LNCaP clone FGC (cell line): ENCODE results near the gene PLPP3.
"Not testable (repeated sequence)": the region's sequence is repeated elsewhere in the genome, so short reads cannot be mapped to it uniquely, and the experiment has no call there.

Source experiments
- DNase-seq: peaks from one replicate; pipeline ENCODE4 v3.0.0-alpha.2; 2011; ENCODE audit warnings: low read depth
- H3K4me3 ChIP-seq: 2 replicates; pipeline ENCODE4 v1.5.1; 2011; ENCODE audit warnings: mild to moderate bottlenecking, low read depth, low read length, control low read depth
- TF ChIP-seq, protein P1 (sequence below): IDR thresholded peaks from 2 replicates; pipeline ENCODE4 v1.5.1; 2012; ENCODE audit warnings: mild to moderate bottlenecking; ENCODE audit not compliant: control insufficient read depth, insufficient read depth; ENCODE audit errors: extremely low read depth

The PLPP3 gene

DNA sequence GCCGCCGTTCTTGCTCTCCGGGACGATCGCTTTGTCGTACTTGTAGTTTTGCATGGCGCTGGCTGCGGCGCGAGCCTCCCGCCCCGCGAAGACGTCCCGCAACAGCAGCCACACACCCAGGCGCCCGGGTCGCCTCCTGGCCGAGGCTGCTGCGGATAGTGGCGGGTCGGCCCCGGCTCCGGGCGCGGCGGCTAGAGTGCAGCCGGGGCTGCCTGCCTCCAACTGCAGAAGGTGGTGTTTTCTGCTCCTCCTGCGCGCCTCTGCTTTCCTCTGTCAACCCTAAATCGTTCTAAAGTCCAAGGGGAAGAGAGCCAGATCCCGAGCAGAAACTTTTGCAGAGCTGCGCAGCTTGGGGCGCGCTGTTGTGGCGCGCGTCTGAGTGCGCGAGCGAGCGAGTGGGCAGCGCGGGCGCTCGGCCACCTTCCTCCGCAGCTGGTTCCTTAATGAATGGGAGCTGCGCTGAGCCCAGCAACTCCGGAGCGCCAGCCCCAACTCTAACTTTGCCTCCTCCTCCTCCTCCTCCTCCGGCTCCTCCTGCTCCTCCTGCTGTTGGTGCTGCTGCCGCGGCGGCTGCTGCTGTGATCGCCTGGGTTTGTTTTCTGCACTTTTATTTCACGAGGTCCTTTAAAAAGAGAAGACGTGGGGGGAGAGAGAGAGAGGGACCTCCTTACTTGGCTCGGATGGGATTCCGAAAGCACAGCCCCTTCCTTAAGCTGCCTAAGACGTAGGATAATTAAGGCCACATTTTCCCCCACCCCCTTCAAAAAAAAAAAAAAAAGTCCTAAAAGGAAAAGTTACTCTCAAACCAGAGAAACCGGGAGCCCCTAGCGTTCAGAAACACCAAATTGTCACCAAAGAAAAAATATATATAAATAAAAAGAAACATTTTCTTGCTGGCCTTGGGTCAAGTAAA, at the start of gene PLPP3:
PLPP3 (minus strand) TSS at position 601 of the 913 bp plus-strand sequence; CDS start at position 54, 547 bp downstream.
- TF ChIP-seq, protein P1, sequence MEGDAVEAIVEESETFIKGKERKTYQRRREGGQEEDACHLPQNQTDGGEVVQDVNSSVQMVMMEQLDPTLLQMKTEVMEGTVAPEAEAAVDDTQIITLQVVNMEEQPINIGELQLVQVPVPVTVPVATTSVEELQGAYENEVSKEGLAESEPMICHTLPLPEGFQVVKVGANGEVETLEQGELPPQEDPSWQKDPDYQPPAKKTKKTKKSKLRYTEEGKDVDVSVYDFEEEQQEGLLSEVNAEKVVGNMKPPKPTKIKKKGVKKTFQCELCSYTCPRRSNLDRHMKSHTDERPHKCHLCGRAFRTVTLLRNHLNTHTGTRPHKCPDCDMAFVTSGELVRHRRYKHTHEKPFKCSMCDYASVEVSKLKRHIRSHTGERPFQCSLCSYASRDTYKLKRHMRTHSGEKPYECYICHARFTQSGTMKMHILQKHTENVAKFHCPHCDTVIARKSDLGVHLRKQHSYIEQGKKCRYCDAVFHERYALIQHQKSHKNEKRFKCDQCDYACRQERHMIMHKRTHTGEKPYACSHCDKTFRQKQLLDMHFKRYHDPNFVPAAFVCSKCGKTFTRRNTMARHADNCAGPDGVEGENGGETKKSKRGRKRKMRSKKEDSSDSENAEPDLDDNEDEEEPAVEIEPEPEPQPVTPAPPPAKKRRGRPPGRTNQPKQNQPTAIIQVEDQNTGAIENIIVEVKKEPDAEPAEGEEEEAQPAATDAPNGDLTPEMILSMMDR = peak; percentile 39
- DNase-seq = peak; percentile 68
- peak within 1 kb of the TSS; percentile 74 for H3K4me3 ChIP-seq

DNA sequence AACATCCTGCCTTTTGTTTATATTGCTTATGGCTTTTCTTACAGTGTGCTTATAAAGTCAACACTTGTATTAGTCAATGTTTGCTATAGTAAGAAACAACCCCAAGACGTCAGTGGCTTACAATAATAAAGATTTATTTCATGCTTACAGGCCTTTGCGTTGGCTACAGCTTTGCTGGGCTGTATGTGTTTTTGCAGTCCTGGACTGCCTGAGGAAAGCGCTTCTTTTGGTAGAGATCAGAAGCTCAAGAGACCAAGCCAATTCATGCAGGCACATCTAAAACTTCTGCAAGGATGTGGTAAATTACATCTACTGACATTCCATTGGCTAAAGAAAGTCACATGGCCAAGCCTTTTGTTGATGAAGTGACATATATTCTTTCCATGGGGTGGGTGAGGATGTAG, 48.3 kb upstream of the PLPP3 start:
- no peak overlapping the region for H3K4me3 ChIP-seq
- TF ChIP-seq, protein P1 = no peak
- DNase-seq = peak; percentile 67

DNA sequence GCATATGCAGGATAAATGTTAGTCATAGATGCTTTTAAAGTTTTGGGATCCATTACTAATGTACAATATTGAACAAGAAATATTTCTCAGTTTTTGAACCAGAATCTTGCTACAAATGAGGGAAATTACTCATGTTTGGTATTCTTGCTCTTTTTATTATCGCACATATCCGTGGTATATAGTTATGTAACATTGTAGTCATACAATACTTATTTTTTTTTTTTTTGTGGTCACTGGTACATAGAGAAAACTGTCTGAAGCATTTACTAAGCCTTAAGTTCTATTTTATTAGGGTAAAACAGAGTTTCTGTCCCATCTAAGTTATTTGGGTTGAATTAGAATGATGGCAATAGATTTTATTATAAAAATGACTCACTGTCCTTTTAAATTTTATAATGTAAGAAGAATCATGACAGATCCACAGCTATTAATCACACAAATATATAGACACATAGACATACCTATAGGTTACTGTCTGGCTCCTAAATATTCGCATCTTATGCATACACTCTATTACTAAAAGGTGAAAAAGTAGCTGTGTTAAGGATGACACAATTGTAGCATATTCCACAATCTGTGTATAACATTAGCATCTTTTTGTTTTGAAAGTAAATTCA, 47.8 kb upstream of the PLPP3 start:
- TF ChIP-seq, protein P1 = no peak
- no peak for DNase-seq
- H3K4me3 ChIP-seq = no peak overlapping the region

DNA sequence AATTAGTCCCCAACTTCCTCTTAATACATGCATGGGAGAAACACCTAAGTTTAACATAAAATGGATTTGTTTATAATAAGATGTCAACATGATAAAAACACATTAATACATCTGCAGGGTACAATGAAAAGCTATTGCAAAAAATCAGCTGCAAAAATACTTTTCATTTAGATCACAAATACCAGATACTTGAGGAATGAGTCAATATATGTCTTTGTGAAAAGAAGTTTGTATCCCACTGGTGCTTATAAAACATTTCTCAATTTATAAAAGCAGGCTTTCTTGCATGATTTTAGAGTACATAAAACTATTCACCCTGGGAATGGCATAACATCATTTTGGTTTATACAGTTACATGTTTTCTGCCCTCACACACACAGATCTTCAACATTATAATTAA, 47.2 kb upstream of the PLPP3 start:
- no peak for DNase-seq
- TF ChIP-seq, protein P1 = no peak
- H3K4me3 ChIP-seq = no peak overlapping the region

DNA sequence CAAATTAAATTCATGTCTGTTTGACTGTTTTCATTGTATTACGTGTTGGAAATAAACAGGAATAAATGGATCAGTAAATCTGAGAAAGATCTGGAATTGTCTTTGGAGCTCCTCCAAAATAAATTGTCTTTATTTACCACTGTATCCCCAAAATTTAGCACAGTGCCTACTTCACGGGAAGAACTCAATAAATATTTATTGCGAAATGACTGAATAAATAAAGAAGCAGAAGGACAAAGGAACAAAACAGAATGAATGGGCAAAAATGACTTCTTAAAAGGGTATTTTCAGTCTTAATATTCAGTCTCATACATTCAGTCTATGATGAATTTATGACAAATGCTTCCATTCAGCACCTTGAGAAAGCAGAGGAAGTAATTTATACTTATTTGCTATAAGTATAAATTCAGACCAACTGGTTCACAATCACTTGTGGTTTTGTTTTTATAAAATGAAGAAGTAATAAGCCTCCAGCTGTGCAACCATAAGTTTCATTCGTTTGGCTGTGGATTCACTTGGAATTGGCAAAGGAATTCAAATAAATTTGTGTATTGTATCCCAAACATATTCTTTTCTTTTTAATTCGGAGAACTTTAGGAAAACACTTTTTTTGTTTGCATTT, 46.6 kb upstream of the PLPP3 start:
- no peak for DNase-seq
- no peak overlapping the region for H3K4me3 ChIP-seq
- TF ChIP-seq, protein P1 = no peak

DNA sequence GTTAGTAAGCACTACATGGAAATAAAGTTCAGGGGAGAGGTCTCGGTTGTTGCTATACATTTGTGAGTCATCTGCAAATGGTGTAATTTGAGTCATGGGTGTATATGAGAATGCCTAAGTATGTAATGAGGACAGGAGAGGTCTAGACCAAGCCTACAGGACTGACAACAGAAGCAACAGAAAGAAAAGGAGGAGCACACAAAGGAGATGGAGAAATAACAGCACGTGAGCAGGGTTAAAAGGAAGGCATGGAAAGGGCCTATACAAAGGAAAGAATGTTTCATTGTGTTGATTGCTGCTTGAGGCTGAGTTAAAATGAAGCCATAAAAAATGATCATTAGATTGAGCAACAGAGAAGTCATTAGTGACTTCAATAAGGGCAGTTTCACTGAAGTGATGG, 37.8 kb upstream of the PLPP3 start:
- no peak for DNase-seq
- no peak overlapping the region for H3K4me3 ChIP-seq
- TF ChIP-seq, protein P1 = no peak

DNA sequence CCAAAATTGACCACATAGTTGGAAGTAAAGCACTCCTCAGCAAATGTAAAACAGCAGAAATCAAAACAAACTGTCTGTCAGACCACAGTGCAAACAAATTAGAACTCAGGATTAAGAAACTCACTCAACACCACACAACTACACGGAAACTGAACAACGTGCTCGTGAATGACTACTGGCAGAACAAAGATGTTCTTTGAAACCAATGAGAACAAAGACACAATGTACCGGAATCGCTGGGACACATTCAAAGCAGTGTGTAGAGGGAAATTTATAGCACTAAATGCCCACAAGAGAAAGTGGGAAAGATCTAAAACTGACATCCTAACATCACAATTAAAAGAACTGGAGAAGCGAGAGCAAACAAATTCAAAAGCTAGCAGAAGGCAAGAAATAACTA, 31.4 kb upstream of the PLPP3 start:
- not testable (repeated sequence) for DNase-seq, H3K4me3 ChIP-seq

DNA sequence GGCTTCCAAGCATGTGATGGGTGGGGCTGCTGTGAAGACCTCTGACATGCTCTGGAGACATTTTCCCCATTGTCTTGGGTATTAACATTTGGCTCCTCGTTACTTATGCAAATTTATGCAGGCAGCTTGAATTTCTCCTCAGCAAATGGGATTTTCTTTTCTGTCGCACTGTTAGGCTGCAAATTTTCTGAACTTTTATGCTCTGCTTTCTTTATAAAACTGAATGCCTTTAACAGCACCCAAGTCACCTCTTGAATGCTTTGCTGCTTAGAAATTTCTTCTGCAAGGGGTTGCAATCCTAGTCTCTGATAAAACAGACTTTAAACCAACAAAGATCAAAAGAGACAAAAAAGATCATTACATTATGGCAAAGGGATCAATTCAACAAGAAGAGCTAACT, 30.7 kb upstream of the PLPP3 start:
- H3K4me3 ChIP-seq, DNase-seq: not testable (repeated sequence)

DNA sequence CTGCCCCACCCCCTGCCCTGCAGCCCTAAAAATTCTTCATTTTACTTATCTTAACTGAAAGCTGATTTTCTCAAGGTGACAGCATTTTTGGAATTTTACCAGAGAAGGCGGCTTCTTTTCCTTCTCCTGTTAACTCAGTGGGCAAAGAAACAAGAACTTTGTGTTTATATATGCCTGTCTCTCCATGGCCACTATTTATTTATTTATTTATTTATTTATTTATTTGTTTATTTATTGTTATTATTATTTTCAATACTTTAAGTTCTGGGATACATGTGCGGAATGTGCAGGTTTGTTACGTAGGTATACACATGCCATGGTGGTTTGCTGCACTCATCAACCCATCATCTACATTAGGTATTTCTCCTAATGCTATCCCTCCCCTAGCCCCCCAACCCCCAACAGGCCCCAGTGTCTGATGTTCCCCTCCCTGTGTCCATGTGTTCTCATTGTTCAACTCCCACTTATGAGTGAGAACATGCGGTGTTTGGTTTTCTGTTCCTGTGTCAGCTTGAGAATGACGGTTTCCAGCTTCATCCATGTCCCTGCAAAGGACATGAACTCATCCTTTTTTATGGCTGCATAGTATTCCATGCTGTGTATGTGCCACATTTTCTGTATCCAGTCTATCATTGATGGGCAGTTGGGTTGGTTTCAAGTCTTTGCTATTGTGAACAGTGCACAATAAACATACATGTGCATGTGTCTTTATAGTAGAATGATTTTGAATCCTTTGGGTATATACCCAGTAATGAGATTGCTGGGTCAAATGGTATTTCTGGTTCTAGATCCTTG, 16.2 kb upstream of the PLPP3 start:
- DNase-seq, H3K4me3 ChIP-seq: not testable (repeated sequence)
